Stimulated activated CD4-positive, alpha-beta T cell treated with anti-CD3 and anti-CD28 coated beads, TNF-alpha, amount 100 ng/mL, for 4 hours (primary cell): ENCODE data around the gene CNPY1.
"Not testable (repeated sequence)": the region's sequence is repeated elsewhere in the genome, so short reads cannot be mapped to it uniquely, and the experiment has no call there.

Experiments used
- DNase-seq, 3 experiments: peaks; one replicate each; pipeline ENCODE4 v3.0.0-alpha.2; 2020; ENCODE audit warnings: low read depth in 3 of 3

Gene CNPY1

DNA sequence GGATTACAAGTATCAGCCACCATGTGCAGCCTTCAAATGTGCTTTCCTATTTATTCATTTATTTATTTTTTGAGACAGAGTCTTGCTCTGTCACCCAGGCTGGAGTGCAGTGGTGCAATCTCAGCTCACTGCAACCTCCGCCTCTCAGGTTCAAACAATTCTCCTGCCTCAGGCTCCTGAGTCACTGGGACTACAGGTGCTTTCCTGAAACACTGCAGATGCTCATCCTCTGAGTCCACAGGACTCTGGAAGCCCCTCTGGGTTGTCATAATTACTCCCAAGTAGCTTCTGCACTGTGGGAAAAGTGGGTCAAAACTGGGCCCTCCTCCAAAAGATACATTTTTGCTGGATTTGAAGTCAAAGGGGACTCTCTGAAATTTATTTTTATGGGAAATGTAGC is at the start of gene CNPY1:
Gene CNPY1, minus strand, starts transcription at position 111 of the 400 bp plus-strand sequence. CDS start 630 bp downstream, outside the sequence.
- DNase-seq, result not testable (repeated sequence)

DNA sequence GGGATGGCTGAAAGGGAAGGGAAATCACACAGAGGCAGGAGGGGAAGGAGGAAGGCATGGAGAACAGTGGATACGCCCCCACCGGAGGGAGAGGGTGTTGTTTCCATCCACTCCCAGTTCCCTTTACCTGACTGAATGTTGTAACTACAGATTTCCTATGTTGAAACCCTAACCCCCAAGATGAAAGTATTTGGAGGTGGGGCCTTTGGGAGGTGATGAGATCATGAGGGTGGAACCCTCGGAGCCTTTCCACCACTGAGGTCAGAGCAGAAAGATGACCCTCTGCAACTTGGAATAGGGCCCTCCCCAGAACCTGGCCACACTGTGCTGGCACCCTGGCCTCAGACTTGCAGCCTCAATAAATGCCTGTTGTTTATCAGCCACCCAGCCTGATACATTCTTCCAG is 48.6 kb upstream of the CNPY1 start:
- no peak for DNase-seq

- no peak for DNase-seq
These were observed 47.9 kb upstream of the CNPY1 start for GRCh38 chr7:155594163-155594732.

GRCh38 chr7:155593461-155594162 is 47.3 kb upstream of the CNPY1 start:
- DNase-seq, result no peak

- DNase-seq, result no peak
These were observed 44.9 kb upstream of the CNPY1 start for GRCh38 chr7:155591055-155591775.

DNA sequence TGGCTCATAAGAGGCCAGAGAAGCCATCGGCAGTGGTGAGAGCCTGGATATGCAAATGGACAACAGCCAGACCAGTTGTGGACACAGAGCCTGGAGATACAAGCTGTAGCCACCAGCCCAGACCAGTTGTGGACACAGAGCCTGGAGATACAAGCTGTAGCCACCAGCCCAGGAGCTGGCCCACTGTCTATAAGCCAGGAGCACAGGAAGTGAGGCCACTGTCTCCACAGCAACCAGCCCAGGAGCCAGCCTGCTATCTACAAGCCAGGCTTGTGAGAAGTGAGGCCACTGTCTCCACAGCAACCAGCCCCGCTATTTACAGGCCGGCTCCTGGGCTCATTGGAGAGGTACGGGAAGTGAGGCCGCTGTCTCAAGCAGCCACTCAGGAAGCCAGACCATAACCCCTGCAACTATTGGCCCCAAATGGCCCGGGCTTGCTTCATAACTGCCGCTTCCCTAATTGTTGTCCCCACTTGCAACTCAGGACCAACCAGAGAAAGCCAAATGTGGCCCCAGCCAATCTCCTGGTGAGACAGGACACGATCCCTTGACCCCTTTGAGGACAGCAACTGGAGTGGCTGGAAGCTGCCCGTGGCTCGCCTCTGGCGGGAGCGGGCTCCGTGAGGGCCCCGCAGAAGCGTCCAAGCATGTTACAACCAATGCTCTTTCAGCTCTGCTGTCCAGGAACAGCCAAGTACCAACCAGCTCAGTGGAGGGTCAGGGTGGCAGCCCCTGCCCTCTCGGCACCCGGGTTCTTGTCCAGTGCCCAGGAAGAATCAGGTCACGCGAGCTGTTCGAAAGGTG is 44.1 kb upstream of the CNPY1 start:
- no peak for DNase-seq

DNA sequence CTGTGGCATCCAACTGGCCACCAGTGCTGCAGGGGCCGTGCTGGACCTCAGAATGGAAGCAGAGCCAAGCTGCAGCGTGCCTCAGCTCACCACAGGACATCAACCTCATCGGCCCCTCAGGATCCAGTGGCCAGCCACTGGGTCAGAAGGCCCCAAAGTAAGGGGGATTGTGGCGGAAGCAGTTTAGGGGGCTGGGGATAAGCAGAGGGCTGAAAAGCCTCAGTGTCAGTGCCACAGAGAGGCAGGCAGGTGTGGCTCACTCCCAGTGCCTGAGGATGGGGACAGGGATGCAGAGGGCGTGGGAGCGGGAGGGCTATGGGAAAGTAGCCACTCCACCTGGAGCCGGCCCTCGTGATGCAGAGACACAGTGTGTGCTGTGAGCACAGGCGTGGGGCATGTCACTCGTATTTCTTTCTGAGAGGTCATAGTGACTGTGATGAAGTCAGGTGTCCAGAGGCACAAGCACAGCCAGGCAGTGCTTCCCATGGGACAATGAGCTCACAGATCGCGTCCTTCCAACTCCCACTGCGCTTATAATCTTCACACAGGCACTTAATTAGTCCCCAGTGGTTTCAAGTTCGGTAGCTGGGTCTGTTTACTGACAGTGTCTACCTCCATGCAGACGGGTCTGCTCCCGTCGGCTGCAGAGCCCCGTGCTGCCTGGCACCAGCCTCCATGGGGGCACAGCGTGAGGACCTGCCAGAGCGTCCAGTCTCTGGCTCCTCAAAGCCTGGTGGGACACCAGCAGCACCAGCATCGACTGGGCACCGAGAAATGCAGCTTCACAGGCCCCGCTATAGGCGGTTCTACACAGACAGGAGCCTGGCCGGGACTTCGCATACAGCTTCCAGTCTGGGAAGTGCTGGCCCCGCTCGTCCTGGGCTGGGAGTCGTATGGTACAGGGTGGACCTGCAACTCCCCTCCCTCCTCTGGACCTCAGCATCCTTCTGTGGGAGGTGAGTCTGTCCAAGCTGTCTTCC is 42.9 kb upstream of the CNPY1 start:
- DNase-seq, result no peak

- DNase-seq, result no peak
These were observed 42.2 kb upstream of the CNPY1 start for GRCh38 chr7:155588468-155588998.

GRCh38 chr7:155587486-155587885 is 41.1 kb upstream of the CNPY1 start:
- DNase-seq, result no peak

GRCh38 chr7:155586843-155587440 is 40.6 kb upstream of the CNPY1 start:
- no peak for DNase-seq

DNA sequence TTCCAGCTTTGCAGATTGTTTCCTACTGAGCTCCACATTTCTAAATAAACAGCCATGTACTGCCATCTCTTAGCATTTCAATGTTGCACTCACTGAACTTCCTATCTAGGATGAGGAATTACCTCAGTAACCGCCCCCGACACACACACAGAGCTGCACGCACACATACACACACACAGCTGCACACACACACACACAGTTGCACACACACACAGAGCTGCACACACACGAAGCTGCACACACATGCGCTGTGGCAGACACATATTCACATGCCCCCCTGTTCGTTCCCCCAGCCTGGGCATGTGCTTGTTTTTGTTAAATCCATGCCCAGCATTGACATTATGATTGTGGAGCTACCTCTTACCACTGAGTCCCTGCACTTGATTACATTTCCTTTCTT is 39.6 kb upstream of the CNPY1 start:
- no peak for DNase-seq

DNA sequence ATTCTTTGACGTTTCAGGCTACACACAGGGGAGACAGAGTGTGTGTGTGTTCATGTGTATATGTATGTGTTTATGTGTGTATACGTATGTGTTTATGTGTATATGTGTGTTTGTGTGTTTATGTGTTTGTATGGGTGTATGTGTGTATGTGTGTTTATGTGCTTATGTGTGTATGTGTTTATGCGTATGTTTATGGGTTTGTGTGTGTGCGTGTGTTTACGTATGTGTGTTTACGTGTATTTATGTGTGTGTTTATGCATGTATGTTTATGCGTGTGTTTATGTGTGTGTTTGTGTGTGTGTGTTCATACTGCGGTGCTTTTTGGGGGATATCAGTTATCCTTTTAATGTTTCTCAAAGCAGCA is 39.2 kb upstream of the CNPY1 start:
- DNase-seq, result no peak

GRCh38 chr7:155584763-155585531 is 38.6 kb upstream of the CNPY1 start:
- no peak for DNase-seq

DNA sequence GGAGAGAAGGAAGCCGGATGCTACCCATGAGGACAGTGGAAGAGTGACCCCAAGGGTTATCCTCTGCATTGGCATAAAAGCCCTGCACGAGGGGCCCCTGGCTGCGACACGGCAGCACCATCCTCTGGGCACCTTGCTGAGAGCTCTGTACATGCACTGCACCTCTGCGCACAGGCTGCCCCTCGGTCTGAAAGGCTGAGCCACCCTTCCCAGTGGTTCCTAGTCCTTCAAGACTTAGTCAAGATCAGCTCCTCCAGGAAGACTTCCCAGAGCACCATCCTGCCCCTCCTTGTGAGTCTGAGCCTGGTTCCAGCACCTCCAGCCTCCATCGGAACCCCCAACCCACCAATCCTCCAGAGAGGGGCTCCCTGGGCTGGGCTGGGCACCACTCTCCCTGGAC is 37.9 kb upstream of the CNPY1 start:
- DNase-seq, result no peak

- no peak for DNase-seq
These were observed 37.3 kb upstream of the CNPY1 start for GRCh38 chr7:155583636-155584035.

DNA sequence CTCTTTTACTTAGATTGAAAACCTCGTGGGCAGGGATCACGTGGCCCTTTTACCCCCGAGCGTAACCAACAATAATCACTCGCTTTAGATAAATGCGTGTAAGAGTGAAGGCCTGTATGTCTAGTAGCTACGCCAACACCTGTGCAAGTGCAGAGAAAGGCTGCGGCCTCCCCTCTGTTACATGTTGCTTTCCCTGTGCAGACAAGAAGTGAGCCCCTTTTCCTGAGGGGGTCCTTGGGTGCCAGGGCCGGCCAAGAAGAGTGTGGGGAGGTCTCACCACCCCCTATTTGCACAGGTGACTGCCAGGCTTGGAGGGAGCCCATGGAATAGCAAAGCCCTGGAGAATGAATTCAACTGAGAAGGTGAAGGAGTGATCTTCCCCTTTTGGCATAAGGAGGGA is 35.6 kb upstream of the CNPY1 start:
- DNase-seq, result no peak

- DNase-seq, result no peak
These were observed 34.9 kb upstream of the CNPY1 start for GRCh38 chr7:155581107-155581830.

DNA sequence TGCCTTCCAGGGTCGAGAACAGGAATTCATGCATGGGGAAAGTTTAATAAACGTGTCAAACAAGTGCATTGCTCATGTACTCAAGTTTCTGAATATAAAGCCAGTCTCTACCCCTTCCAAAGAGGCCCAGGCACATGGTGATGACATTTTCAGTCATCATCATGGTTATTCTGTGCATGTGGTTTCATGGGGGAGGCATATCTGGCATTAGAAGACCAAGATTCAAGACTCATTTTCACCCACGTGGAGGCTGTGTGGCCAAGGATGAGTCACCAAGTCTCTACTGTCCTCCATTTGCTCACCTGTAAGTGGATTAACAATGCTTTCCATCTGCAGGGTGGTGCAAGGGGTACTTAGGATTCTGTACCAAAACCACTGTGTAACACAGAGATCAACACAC is 34.0 kb upstream of the CNPY1 start:
- DNase-seq, result no peak

DNA sequence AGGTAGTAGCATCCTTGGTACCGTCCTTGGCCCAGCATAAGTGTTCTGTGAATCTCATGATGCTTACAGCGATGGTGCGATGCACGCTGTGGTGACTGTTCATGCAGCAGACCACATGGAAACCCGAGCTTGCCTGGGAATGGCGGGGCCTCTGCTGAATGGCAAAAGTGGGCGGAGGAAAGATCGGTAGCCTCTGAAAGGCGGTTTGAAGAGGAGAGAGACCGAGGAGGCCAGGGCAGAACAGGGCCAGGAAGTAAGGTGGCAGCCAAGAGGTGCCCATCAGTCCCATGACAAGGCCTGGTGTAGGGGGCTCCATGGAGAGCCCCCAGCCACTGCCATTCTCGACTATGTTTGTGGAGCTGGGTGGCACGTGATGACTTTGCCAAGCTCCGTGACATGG is 33.2 kb upstream of the CNPY1 start:
- no peak for DNase-seq
